ENCODE results near the gene TMEM243.

Gene TMEM243

GRCh38 chr7:87202705-87203104 lies 16.8 kb downstream of the TMEM243 start (continued):
- TF ChIP-seq CSRNP3 (CRISPR knock-in tag; IDR thresholded peaks at IDR 0.05) (no peak), POU6F1 (CRISPR knock-in tag; IDR thresholded peaks at IDR 0.05; ENCODE audit: borderline replicate concordance, low read depth) (no peak), GLIS3 (CRISPR knock-in tag; IDR thresholded peaks at IDR 0.05) (no peak), ZFP30 (CRISPR knock-in tag; IDR thresholded peaks at IDR 0.05) (no peak), BACH2 (CRISPR knock-in tag; IDR thresholded peaks at IDR 0.05; ENCODE audit: borderline replicate concordance) (no peak)

- TF ChIP-seq CSRNP3 (CRISPR knock-in tag; IDR thresholded peaks at IDR 0.05) (no peak), ZFP30 (CRISPR knock-in tag; IDR thresholded peaks at IDR 0.05) (no peak), ESRRG (CRISPR knock-in tag; IDR thresholded peaks at IDR 0.05) (no peak), ZFP3 (CRISPR knock-in tag; IDR thresholded peaks at IDR 0.05) (no peak), SNAI2 (CRISPR knock-in tag; IDR thresholded peaks at IDR 0.05) (no peak), CREB5 (CRISPR knock-in tag; IDR thresholded peaks at IDR 0.05; ENCODE audit: low read depth) (no peak), POU6F1 (CRISPR knock-in tag; IDR thresholded peaks at IDR 0.05; ENCODE audit: borderline replicate concordance, low read depth) (no peak)
- TF ChIP-seq, protein P1, sequence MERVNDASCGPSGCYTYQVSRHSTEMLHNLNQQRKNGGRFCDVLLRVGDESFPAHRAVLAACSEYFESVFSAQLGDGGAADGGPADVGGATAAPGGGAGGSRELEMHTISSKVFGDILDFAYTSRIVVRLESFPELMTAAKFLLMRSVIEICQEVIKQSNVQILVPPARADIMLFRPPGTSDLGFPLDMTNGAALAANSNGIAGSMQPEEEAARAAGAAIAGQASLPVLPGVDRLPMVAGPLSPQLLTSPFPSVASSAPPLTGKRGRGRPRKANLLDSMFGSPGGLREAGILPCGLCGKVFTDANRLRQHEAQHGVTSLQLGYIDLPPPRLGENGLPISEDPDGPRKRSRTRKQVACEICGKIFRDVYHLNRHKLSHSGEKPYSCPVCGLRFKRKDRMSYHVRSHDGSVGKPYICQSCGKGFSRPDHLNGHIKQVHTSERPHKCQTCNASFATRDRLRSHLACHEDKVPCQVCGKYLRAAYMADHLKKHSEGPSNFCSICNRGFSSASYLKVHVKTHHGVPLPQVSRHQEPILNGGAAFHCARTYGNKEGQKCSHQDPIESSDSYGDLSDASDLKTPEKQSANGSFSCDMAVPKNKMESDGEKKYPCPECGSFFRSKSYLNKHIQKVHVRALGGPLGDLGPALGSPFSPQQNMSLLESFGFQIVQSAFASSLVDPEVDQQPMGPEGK (CRISPR knock-in tag; IDR thresholded peaks at IDR 0.05; ENCODE audit: borderline replicate concordance): no peak
- ATAC-seq: no peak
Observed at GRCh38 chr7:87202208-87202607, 17.3 kb downstream of the TMEM243 start.

DNA sequence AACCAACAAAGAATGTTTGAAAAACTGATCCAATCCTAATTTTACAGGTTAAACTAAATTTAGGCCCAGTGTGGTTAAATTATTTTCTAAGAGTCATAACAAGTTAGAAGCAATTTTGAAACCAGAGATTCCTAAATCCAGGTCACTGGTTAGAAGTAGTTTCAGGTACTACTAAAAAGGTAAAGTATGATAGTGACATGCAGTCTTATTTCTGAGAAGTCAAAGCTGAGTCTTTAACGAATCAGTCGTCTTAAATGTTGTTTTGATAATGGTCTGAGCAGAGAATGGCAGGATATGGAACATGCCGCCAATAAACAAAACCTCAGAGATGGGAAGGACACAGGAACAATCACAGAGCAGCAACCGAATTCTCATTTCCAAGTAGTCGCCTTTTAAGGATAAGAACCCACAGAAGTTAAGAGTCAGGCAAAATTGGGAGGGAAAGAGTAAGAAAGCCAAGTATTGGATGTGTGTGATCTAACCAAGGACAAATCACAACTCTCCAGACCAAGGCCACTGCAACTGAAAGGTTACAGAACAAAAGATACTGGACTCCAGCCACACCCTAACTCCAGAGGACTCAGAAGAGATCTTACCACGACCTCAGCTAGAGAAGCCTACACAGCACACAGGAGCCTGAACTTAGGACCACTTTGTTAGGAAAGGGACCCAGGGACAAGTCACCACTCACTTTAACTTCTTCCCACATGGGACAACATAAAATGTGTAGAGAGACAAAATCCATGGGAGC lies 19.7 kb downstream of the TMEM243 start:
- no peak; the same call in 2 of the 3 replicates for ATAC-seq
- TF ChIP-seq CSRNP3 (CRISPR knock-in tag; IDR thresholded peaks at IDR 0.05): no peak
- no peak for TF ChIP-seq POU6F1 (CRISPR knock-in tag; IDR thresholded peaks at IDR 0.05; ENCODE audit: borderline replicate concordance, low read depth)
- TF ChIP-seq RARB (CRISPR knock-in tag; IDR thresholded peaks at IDR 0.05): no peak
- no peak for TF ChIP-seq ISL1 (CRISPR knock-in tag; IDR thresholded peaks at IDR 0.05)
- TF ChIP-seq ZNF70 (CRISPR knock-in tag; IDR thresholded peaks at IDR 0.05): no peak
- TF ChIP-seq CREB5 (CRISPR knock-in tag; IDR thresholded peaks at IDR 0.05; ENCODE audit: low read depth): no peak
- TF ChIP-seq ZNF565 (CRISPR knock-in tag; conservative IDR thresholded peaks at IDR 0.05; ENCODE audit: low read depth): no peak
- TF ChIP-seq OSR1 (CRISPR knock-in tag; IDR thresholded peaks at IDR 0.05): no peak
- no peak for TF ChIP-seq SNAI2 (CRISPR knock-in tag; IDR thresholded peaks at IDR 0.05)
- TF ChIP-seq TCF4 (CRISPR knock-in tag; IDR thresholded peaks at IDR 0.05; ENCODE audit: borderline replicate concordance): no peak
- TF ChIP-seq ZFP30 (CRISPR knock-in tag; IDR thresholded peaks at IDR 0.05): no peak
- TF ChIP-seq TOX (CRISPR knock-in tag; IDR thresholded peaks at IDR 0.05; ENCODE audit: borderline replicate concordance): no peak
- TF ChIP-seq ARNTL (CRISPR knock-in tag; IDR thresholded peaks at IDR 0.05; ENCODE audit: borderline replicate concordance, low read depth): no peak
- no peak for TF ChIP-seq ZFP3 (CRISPR knock-in tag; IDR thresholded peaks at IDR 0.05)
- TF ChIP-seq CSDC2 (CRISPR knock-in tag; IDR thresholded peaks at IDR 0.05): no peak
- no peak for TF ChIP-seq GLIS3 (CRISPR knock-in tag; IDR thresholded peaks at IDR 0.05)

Measured in SK-N-SH treated with all-trans-retinoic acid at 6 μM for 48 hours (cell line).